Esophagus mucosa (tissue), 1 donor: ENCODE results near the gene CD40. TPM values are rescaled to one million over a fixed set of nuclear protein-coding genes. Genes with fewer than 3 reads are reported as not detected.

Experiments
- ATAC-seq: fragments of 200-7000 bp; cut with Tn5 transposase; one replicate; pipeline ENCODE4 v1.9.1; 2020
- total RNA-seq: library from RNA; stranded (reverse); gene quantifications from one replicate; pipeline ENCODE4 v1.2.4, GENCODE V29; 2023
- donor health status: DM: yes; HTN: yes; CAD: no.

CD40 gene
- total RNA-seq, 1 donor from 2014 or later, result 7.4 TPM

GRCh38 chr20:46175127-46175494, 57.0 kb downstream of the CD40 start:
- no peak for ATAC-seq

GRCh38 chr20:46176739-46177378, 58.7 kb downstream of the CD40 start:
- ATAC-seq, result no peak

GRCh38 chr20:46177768-46178167, 59.7 kb downstream of the CD40 start:
- ATAC-seq, result no peak

- no peak for ATAC-seq
Measured at GRCh38 chr20:46178891-46179290, 60.8 kb downstream of the CD40 start.

Other genes starting within 250 kb of the CD40 start
- 7.2 TPM for gene ZSWIM1, start 237.1 kb upstream of the CD40 start, total RNA-seq
- 0.76 TPM for gene SPATA25, start 230.7 kb upstream of the CD40 start, total RNA-seq
- 1.9 TPM for gene NEURL2, start 227.1 kb upstream of the CD40 start, total RNA-seq
- gene CTSA, start 227.0 kb upstream of the CD40 start, total RNA-seq, result 57.4 TPM
- gene PLTP, start 206.2 kb upstream of the CD40 start, total RNA-seq, result 46.7 TPM
- gene PCIF1, start 183.6 kb upstream of the CD40 start, total RNA-seq, result 19.0 TPM
- 9.6 TPM for gene ZNF335, start 146.1 kb upstream of the CD40 start, total RNA-seq
- 3.3 TPM for gene MMP9, start 109.4 kb upstream of the CD40 start, total RNA-seq
- not detected for gene SLC12A5, start 89.1 kb upstream of the CD40 start, total RNA-seq
- 14.3 TPM for gene NCOA5, start 28.4 kb upstream of the CD40 start, total RNA-seq
- gene CDH22, start 190.2 kb downstream of the CD40 start, total RNA-seq, result 0.40 TPM